GM18873 (cell line): ENCODE measurements around the gene NUP153.

Experiments
- ATAC-seq: cut with Tn5 transposase; IDR thresholded peaks from one replicate; pipeline ENCODE4 v1.9.1; 2021; ENCODE audit warnings: mild to moderate bottlenecking, moderate library complexity, moderate number of reproducible peaks; ENCODE audit not compliant: unreplicated experiment, low FRiP score

NUP153 gene

DNA sequence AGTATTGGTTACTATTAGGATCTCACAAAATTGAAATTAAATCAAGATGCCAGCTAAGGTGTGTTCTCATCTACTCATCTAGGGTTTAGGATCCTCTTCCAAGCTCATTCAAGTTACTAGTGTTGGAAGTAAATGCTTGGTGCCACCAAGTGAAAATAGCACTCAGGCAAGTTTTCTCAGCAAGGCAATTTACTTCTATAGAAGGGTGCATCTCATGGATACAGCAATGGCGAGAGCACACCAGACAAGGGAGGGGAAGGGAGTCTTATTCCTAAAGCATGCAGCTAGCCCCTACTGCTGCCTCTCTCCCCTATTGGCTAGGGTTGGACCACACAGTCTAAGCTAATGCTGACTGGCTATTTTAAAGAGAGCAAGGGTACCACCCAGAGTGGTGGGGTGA, 129.7 kb downstream of the NUP153 start:
- ATAC-seq: no peak

DNA sequence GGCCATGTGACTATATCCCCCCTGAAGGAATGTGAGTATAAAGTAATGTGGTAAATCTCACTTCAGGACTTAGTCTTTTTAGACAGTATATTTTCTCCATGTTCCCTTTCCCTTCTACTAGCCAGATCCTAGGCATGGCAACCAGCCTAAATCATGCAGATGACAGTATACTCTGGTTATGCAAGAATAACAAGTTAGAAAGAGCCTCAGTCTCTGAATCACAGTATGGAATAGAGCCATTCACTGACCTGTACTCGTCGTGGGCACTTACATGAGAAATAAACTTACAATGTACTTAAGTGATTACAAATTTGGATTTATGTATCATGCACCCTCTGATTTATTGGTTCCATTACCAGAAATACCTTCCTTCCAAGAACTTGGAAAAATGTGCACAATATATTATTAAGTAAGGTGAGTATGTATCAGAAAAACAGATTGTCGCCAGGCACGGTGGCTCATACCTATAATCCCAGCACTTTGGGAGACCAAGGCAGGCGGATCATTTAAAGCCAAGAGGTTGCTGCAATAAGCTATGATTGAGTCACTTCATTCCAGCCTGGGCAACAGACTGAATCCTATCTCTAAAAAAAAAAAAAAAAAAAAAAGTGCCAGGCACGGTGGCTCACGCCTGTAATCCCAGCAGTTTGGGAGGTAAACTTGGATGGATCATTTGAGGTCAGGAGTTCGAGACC, 131.7 kb downstream of the NUP153 start:
- no peak for ATAC-seq

DNA sequence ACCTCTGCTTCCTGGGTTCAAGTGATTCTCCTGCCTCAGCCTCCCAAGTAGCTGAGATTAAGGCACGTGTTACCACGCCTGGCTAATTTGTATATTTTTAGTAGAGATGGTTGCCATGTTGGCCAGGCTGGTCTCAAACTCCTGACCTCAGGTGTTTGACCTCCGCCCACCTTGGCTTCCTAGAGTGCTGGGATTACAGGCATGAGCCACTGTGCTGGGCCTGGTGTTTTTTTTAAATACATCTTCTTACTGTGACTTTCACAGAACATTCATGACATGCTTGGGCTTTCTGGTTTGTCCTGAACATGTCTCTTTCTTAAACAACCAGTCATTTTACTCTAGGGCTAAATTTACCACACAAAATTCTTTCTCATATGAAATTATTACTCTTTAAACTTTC, 141.3 kb downstream of the NUP153 start:
- ATAC-seq: no peak
